ENCODE measurements around the gene RGS6.

The RGS6 gene

GRCh38 chr14:72478471-72478893, 546.3 kb downstream of the RGS6 start:
- DNase-seq: peak in 1 of 2 experiments; percentile 8
- TF ChIP-seq GATA1 (IDR thresholded peaks at IDR 0.05; ENCODE audit: low read depth, low read length): no peak
- TF ChIP-seq POLR2A (IDR thresholded peaks at IDR 0.05; ENCODE audit: low read length): no peak

- peak; percentile 35 to 60 for DNase-seq
- TF ChIP-seq GATA1 (IDR thresholded peaks at IDR 0.05; ENCODE audit: low read depth, low read length) (no peak), POLR2A (IDR thresholded peaks at IDR 0.05; ENCODE audit: low read length) (no peak)
Measured at GRCh38 chr14:72479461-72479931, 547.3 kb downstream of the RGS6 start.

GRCh38 chr14:72480464-72481243, 548.4 kb downstream of the RGS6 start:
- TF ChIP-seq POLR2A (IDR thresholded peaks at IDR 0.05; ENCODE audit: low read length) (no peak), GATA1 (IDR thresholded peaks at IDR 0.05; ENCODE audit: low read depth, low read length) (peak; percentile 53)
- peak; percentile 92 to 95 for DNase-seq

- TF ChIP-seq POLR2A (IDR thresholded peaks at IDR 0.05; ENCODE audit: low read length): no peak
- TF ChIP-seq GATA1 (IDR thresholded peaks at IDR 0.05; ENCODE audit: low read depth, low read length): no peak
- no peak for DNase-seq
Measured at GRCh38 chr14:72483311-72483710, 551.1 kb downstream of the RGS6 start.

GRCh38 chr14:72485695-72486094, 553.5 kb downstream of the RGS6 start:
- DNase-seq: no peak

GRCh38 chr14:72488514-72488913, 556.3 kb downstream of the RGS6 start:
- no peak for DNase-seq
- TF ChIP-seq POLR2A (IDR thresholded peaks at IDR 0.05; ENCODE audit: low read length) (no peak), GATA1 (IDR thresholded peaks at IDR 0.05; ENCODE audit: low read depth, low read length) (no peak)

More at GRCh38 chr14:72485695-72486094, 553.5 kb downstream of the RGS6 start:
- TF ChIP-seq POLR2A (IDR thresholded peaks at IDR 0.05; ENCODE audit: low read length) (no peak), GATA1 (IDR thresholded peaks at IDR 0.05; ENCODE audit: low read depth, low read length) (no peak)

GRCh38 chr14:72492196-72492595, 560.0 kb downstream of the RGS6 start:
- no peak for TF ChIP-seq GATA1 (IDR thresholded peaks at IDR 0.05; ENCODE audit: low read depth, low read length)
- TF ChIP-seq POLR2A (IDR thresholded peaks at IDR 0.05; ENCODE audit: low read length): no peak
- DNase-seq: no peak

- no peak for TF ChIP-seq GATA1 (IDR thresholded peaks at IDR 0.05; ENCODE audit: low read depth, low read length)
- TF ChIP-seq POLR2A (IDR thresholded peaks at IDR 0.05; ENCODE audit: low read length): no peak
- DNase-seq: no peak
Measured at GRCh38 chr14:72495668-72496067, 563.4 kb downstream of the RGS6 start.

- TF ChIP-seq POLR2A (IDR thresholded peaks at IDR 0.05; ENCODE audit: low read length): no peak
- TF ChIP-seq GATA1 (IDR thresholded peaks at IDR 0.05; ENCODE audit: low read depth, low read length): no peak
- no peak for DNase-seq
Measured at GRCh38 chr14:72498646-72499045, 566.4 kb downstream of the RGS6 start.

GRCh38 chr14:72499746-72500145, 567.5 kb downstream of the RGS6 start:
- DNase-seq: no peak
- TF ChIP-seq GATA1 (IDR thresholded peaks at IDR 0.05; ENCODE audit: low read depth, low read length): no peak
- TF ChIP-seq POLR2A (IDR thresholded peaks at IDR 0.05; ENCODE audit: low read length): no peak

GRCh38 chr14:72500234-72500838, 568.1 kb downstream of the RGS6 start:
- DNase-seq: no peak
- TF ChIP-seq GATA1 (IDR thresholded peaks at IDR 0.05; ENCODE audit: low read depth, low read length): no peak
- no peak for TF ChIP-seq POLR2A (IDR thresholded peaks at IDR 0.05; ENCODE audit: low read length)

GRCh38 chr14:72501439-72501838, 569.2 kb downstream of the RGS6 start:
- TF ChIP-seq GATA1 (IDR thresholded peaks at IDR 0.05; ENCODE audit: low read depth, low read length): no peak
- no peak for TF ChIP-seq POLR2A (IDR thresholded peaks at IDR 0.05; ENCODE audit: low read length)
- no peak for DNase-seq

GRCh38 chr14:72503271-72503670, 571.0 kb downstream of the RGS6 start:
- no peak for TF ChIP-seq GATA1 (IDR thresholded peaks at IDR 0.05; ENCODE audit: low read depth, low read length)
- TF ChIP-seq POLR2A (IDR thresholded peaks at IDR 0.05; ENCODE audit: low read length): no peak
- no peak for DNase-seq

GRCh38 chr14:72503696-72504368, 571.6 kb downstream of the RGS6 start:
- DNase-seq: no peak
- TF ChIP-seq POLR2A (IDR thresholded peaks at IDR 0.05; ENCODE audit: low read length) (no peak), GATA1 (IDR thresholded peaks at IDR 0.05; ENCODE audit: low read depth, low read length) (no peak)
